ENCODE data around the gene YWHAQ. TPM values are rescaled to one million over a fixed set of nuclear protein-coding genes. Genes with fewer than 3 reads are reported as not detected.
A peak's percentile ranks its signal among the peaks of the same experiment; 100 is the strongest.
"Not testable (repeated sequence)": the region's sequence is repeated elsewhere in the genome, so short reads cannot be mapped to it uniquely, and the experiment has no call there.

YWHAQ gene
- total RNA-seq, 3 donors from 2014 or later, result 204 to 256 (median 251) TPM

DNA sequence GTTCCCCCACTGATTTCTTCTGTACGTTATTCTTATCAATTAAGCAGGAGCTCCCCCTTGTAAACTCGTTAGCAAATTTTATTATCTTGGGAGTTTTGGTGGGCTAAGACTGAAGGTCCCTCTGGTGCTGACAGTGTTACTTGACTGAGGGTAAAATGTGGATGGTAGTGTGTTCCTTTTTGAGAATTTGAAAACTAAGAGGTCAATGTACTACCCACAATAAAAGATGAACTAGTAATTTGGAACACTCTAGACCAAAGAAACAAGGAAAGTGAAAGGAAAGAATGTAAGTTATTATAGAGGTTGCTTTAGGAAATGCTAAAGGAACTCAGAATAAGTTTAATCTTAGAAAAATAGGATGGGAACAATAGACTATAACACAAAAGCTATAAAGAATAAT, 35.1 kb downstream of the YWHAQ start:
- intact Hi-C loops (cut with DNase I, micrococcal nuclease), result no loop called here
- peaks cover 10% of the 10 kb centered on the region for H3K4me1 ChIP-seq (ENCODE audit: low read depth)
- peaks cover 22% of the 10 kb centered on the region for H3K9me3 ChIP-seq
- ATAC-seq, result no peak
- no peaks in the 10 kb centered on the region for H3K36me3 ChIP-seq (ENCODE audit: low read depth)
- no peak overlapping the region for H3K4me3 ChIP-seq
- no peak for DNase-seq
- TF ChIP-seq, protein P1, sequence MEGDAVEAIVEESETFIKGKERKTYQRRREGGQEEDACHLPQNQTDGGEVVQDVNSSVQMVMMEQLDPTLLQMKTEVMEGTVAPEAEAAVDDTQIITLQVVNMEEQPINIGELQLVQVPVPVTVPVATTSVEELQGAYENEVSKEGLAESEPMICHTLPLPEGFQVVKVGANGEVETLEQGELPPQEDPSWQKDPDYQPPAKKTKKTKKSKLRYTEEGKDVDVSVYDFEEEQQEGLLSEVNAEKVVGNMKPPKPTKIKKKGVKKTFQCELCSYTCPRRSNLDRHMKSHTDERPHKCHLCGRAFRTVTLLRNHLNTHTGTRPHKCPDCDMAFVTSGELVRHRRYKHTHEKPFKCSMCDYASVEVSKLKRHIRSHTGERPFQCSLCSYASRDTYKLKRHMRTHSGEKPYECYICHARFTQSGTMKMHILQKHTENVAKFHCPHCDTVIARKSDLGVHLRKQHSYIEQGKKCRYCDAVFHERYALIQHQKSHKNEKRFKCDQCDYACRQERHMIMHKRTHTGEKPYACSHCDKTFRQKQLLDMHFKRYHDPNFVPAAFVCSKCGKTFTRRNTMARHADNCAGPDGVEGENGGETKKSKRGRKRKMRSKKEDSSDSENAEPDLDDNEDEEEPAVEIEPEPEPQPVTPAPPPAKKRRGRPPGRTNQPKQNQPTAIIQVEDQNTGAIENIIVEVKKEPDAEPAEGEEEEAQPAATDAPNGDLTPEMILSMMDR (IDR thresholded peaks at IDR 0.05), result no peak

DNA sequence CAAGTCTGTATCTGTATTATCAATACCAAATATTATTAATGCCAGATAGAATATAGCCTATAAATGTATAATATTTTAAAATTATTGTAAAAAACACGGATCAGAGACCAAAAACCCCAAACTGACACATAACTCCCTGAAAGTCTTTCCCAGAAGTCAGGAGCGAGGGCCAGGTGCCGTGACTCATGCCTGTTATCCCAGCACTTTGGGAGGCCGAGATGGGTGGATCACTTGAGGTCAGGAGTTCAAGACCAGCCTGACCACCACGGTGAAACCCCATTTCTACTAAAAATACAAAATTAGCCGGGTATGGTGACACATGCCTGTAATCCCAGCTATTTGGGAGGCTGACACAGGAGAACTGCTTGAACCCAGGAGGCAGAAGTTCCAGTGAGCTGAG, 35.5 kb downstream of the YWHAQ start:
- H3K36me3 ChIP-seq (ENCODE audit: low read depth); H3K4me1 ChIP-seq (ENCODE audit: low read depth); intact Hi-C loops (cut with DNase I, micrococcal nuclease); DNase-seq; H3K4me3 ChIP-seq; ATAC-seq: not testable (repeated sequence)
- H3K9me3 ChIP-seq, result peaks cover 17% of the 10 kb centered on the region

DNA sequence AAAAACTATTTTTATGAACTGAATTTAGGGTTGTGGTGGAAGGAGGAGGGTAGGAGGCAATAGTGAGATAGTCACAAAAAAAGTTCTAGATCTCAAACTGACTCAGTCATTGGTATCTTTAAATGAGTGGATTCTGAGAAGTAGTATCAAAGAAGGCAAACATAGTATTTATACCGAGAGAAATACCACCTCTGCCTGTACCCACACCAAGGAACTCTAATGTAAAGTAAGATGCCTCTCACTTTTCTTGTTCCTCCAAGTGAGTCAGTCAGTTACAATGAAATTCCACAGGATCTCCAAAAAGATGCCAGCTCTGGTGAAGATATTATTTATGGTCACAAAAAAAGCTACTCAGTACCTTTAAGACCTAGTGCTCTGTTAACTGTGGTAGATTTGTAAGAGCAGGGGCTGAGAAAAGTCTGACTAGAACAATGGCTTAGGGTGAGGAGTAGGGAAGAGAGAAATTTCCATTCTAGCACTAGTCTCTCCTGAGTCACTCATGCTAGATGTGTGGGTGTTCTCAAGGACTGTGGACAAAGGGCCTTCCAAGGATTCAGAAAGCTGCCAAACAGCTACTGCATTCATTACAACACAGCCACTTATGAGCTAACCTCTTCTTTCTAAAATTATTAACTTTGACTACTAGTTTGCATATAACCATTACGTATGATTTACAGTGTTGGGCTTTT, 36.3 kb downstream of the YWHAQ start:
- H3K4me3 ChIP-seq, result no peak overlapping the region
- H3K36me3 ChIP-seq (ENCODE audit: low read depth), result no peaks in the 10 kb centered on the region
- peaks cover 10% of the 10 kb centered on the region for H3K4me1 ChIP-seq (ENCODE audit: low read depth)
- H3K9me3 ChIP-seq, result peaks cover 10% of the 10 kb centered on the region
- TF ChIP-seq, protein P1 (IDR thresholded peaks at IDR 0.05), result no peak
- intact Hi-C loops (cut with DNase I, micrococcal nuclease), result no loop called here
- DNase-seq (no peak), ATAC-seq (peak; percentile 75)

DNA sequence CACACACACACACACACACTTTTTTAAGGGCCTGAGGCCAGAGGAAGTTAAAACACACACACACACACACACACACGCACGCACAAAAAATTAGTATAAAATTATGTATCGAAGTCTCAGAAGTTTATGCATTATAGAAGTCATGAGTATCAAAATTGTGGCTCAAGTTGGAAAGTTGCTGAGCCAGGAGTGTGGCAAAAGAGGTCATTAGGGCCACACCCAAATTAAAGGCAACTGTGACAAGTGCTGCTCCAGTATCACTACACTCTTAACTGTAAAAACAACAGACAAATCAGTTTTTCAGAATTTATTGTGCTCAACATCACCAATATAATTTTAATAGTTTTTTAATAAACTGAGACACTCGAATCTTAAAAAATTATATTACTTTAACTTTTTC, 36.9 kb downstream of the YWHAQ start:
- Histone ChIP-seq H3K36me3 (ENCODE audit: low read depth) (no peaks in the 10 kb centered on the region), H3K9me3 (peaks cover 4% of the 10 kb centered on the region), H3K4me3 (no peak overlapping the region), H3K4me1 (ENCODE audit: low read depth) (peaks cover 10% of the 10 kb centered on the region)
- TF ChIP-seq, protein P1 (IDR thresholded peaks at IDR 0.05), result no peak
- no peak for ATAC-seq
- DNase-seq, result no peak
- intact Hi-C loops (cut with DNase I, micrococcal nuclease), result no loop called here

DNA sequence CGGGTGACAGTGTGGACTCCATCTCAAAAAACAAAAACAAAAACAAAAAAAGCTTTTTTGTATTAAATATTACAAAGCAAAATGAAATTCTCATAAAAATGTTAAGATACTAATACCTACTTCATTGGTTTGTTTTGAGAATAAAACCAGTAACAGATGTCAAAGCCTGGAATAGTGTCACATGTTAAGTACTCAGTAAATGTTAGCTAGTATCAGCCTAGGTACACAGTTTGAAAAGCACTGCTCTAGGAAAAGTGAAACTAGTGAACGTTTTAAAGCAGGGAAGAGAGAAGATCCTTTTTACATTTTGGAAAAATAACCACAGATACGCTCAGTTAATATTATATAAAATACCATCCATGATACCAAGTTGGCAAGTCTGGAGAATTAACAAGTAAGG, 38.1 kb downstream of the YWHAQ start:
- no peaks in the 10 kb centered on the region for H3K9me3 ChIP-seq
- TF ChIP-seq, protein P1 (IDR thresholded peaks at IDR 0.05), result no peak
- H3K4me1 ChIP-seq (ENCODE audit: low read depth), result peaks cover 10% of the 10 kb centered on the region
- ATAC-seq, result no peak
- no peaks in the 10 kb centered on the region for H3K36me3 ChIP-seq (ENCODE audit: low read depth)
- no peak overlapping the region for H3K4me3 ChIP-seq
- intact Hi-C loops (cut with DNase I, micrococcal nuclease), result no loop called here
- no peak for DNase-seq

DNA sequence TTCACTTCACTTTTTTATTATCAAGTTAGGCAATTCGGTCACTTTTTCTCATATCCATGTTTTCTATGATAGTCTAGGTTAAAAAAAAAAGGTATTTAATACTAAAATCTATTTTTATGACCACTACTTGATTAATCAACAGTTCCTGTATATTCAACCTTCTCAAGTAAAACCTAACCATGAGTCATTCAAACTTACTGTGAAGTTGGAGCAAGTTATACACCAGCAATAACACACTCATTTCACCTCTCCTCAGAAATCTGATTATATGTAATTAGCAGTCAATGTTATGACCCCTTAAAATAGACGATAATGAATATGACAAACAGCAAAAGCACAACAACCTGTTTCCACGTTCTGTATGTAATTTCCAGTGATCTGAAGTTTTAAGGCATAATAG, 40.2 kb downstream of the YWHAQ start:
- intact Hi-C loops (cut with DNase I, micrococcal nuclease), result no loop called here
- Histone ChIP-seq H3K36me3 (ENCODE audit: low read depth) (no peaks in the 10 kb centered on the region), H3K4me1 (ENCODE audit: low read depth) (peaks cover 10% of the 10 kb centered on the region), H3K9me3 (no peaks in the 10 kb centered on the region), H3K4me3 (no peak overlapping the region)
- DNase-seq, result no peak
- no peak for ATAC-seq
- TF ChIP-seq, protein P1 (IDR thresholded peaks at IDR 0.05), result no peak
